ENCODE results near the gene PLCB1. TPM values are rescaled to one million over a fixed set of nuclear protein-coding genes. Genes with fewer than 3 reads are reported as not detected.

PLCB1 gene
- total RNA-seq, 1 donor from 2014 or later = 13.6 TPM

- DNase-seq (ENCODE audit: low read depth, low spot score) = no peak
Measured at GRCh38 chr20:8913456-8913855, 781.4 kb downstream of the PLCB1 start.

GRCh38 chr20:8914421-8914820 lies 782.4 kb downstream of the PLCB1 start:
- DNase-seq (ENCODE audit: low read depth, low spot score) = no peak

- DNase-seq (ENCODE audit: low read depth, low spot score) = no peak
Measured at GRCh38 chr20:8917084-8917483, 785.0 kb downstream of the PLCB1 start.

- DNase-seq (ENCODE audit: low read depth, low spot score) = no peak
Measured at GRCh38 chr20:8918145-8918544, 786.1 kb downstream of the PLCB1 start.

- DNase-seq (ENCODE audit: low read depth, low spot score) = no peak
Measured at GRCh38 chr20:8924539-8924938, 792.5 kb downstream of the PLCB1 start.

- DNase-seq (ENCODE audit: low read depth, low spot score) = no peak
Measured at GRCh38 chr20:8930726-8931125, 798.7 kb downstream of the PLCB1 start.

GRCh38 chr20:8932192-8933165 lies 800.4 kb downstream of the PLCB1 start:
- no peak for DNase-seq (ENCODE audit: low read depth, low spot score)

GRCh38 chr20:8933381-8933807 lies 801.3 kb downstream of the PLCB1 start:
- no peak for DNase-seq (ENCODE audit: low read depth, low spot score)

GRCh38 chr20:8934362-8934761 lies 802.3 kb downstream of the PLCB1 start:
- no peak for DNase-seq (ENCODE audit: low read depth, low spot score)

Other genes starting within 250 kb of the PLCB1 start
- gene HAO1, start 191.8 kb upstream of the PLCB1 start, total RNA-seq = 0.07 TPM in 1 of 2 replicates, not detected in the other
- gene TMX4, start 112.5 kb upstream of the PLCB1 start, total RNA-seq = 20.1 and 21.1 TPM in 2 replicates

Measured in pulmonary artery endothelial cell (primary cell).